GM23248 (cell line): Measurements from ENCODE around the gene BUB1B. TPM values are rescaled to one million over a fixed set of nuclear protein-coding genes. Genes with fewer than 3 reads are reported as not detected.

Experiments
- DNase-seq: peaks from one replicate; pipeline ENCODE4 v3.0.0-alpha.2; 2015
- H2AFZ ChIP-seq: fragments of 200-600 bp; sonication (generic); 2 replicates; pipeline ENCODE4 v1.6.1; 2016; ENCODE audit warnings: antibody characterized with exemption
- H3F3A ChIP-seq: fragments of 200-600 bp; sonication (generic); 2 replicates; pipeline ENCODE4 v1.6.1; 2016; ENCODE audit warnings: mild to moderate bottlenecking, antibody characterized with exemption, mixed run types; ENCODE audit not compliant: insufficient read depth
- H3K27ac ChIP-seq: fragments of 200-600 bp; sonication (generic); 2 replicates; pipeline ENCODE4 v1.5.1; 2016; ENCODE audit warnings: mild to moderate bottlenecking
- H3K27me3 ChIP-seq: fragments of 200-600 bp; sonication (generic); replicated peaks from 2 replicates; pipeline ENCODE4 v1.6.1; 2016; ENCODE audit warnings: mild to moderate bottlenecking; ENCODE audit not compliant: insufficient read depth
- H3K36me3 ChIP-seq: fragments of 200-600 bp; sonication (generic); 2 replicates; pipeline ENCODE4 v1.6.1; 2016; ENCODE audit warnings: low read depth, mild to moderate bottlenecking
- H3K4me1 ChIP-seq: fragments of 200-600 bp; sonication (generic); 2 replicates; pipeline ENCODE4 v1.6.1; 2016; ENCODE audit warnings: mild to moderate bottlenecking; ENCODE audit not compliant: insufficient read depth
- H3K4me2 ChIP-seq: fragments of 200-600 bp; sonication (generic); one replicate; pipeline ENCODE4 v1.6.1; 2016; ENCODE audit warnings: mild to moderate bottlenecking; ENCODE audit not compliant: unreplicated experiment
- H3K4me3 ChIP-seq: fragments of 200-600 bp; sonication (generic); 2 replicates; pipeline ENCODE4 v1.5.1; 2016; ENCODE audit warnings: mild to moderate bottlenecking
- H3K79me2 ChIP-seq: fragments of 200-600 bp; sonication (generic); 2 replicates; pipeline ENCODE4 v1.6.1; 2016; ENCODE audit warnings: mild to moderate bottlenecking; ENCODE audit not compliant: insufficient read depth
- H3K9ac ChIP-seq: fragments of 200-600 bp; sonication (generic); 2 replicates; pipeline ENCODE4 v1.6.1; 2016; ENCODE audit warnings: mild to moderate bottlenecking
- H3K9me2 ChIP-seq: fragments of 200-600 bp; sonication (generic); 2 replicates; pipeline ENCODE4 v1.6.1; 2016; ENCODE audit warnings: mixed run types, mild to moderate bottlenecking, moderate library complexity; ENCODE audit not compliant: insufficient read depth
- H3K9me3 ChIP-seq: fragments of 200-600 bp; sonication (generic); one replicate; pipeline ENCODE4 v1.6.1; 2017; ENCODE audit warnings: low read depth
- H4K20me1 ChIP-seq: fragments of 200-600 bp; sonication (generic); 2 replicates; pipeline ENCODE4 v1.6.0; 2016; ENCODE audit not compliant: insufficient read depth
- EZH2 ChIP-seq: fragments of 200-600 bp; sonication (generic); IDR thresholded peaks from 2 replicates; pipeline ENCODE4 v1.6.1; 2018; ENCODE audit warnings: antibody characterized with exemption, mild to moderate bottlenecking; ENCODE audit not compliant: insufficient read depth, poor library complexity, severe bottlenecking
- EZH2phosphoT487 ChIP-seq: fragments of 200-600 bp; sonication (generic); IDR thresholded peaks from 2 replicates; pipeline ENCODE4 v1.6.1; 2018; ENCODE audit warnings: antibody characterized with exemption, moderate library complexity, mild to moderate bottlenecking, low read depth; ENCODE audit not compliant: insufficient read depth
- WGBS, 2 experiments: methylation state at CpG; one replicate each; pipeline ENCODE4 v1.1.6; 2015 to 2017; ENCODE audit warnings: low lambda C conversion rate in 2 of 2, low coverage in 1 of 2; ENCODE audit errors: missing lambda C conversion rate in 2 of 2; 5-methylcytosine and 5-hydroxymethylcytosine counted together
- in situ Hi-C: fragments of 300-500 bp; cut with MboI; formaldehyde crosslinking; loops from 2 replicates; pipeline ENCODE4 v1.15.0; 2020
- polyA plus RNA-seq: library from polyadenylated mRNA; unstranded; fragments of >200 nt; fragmentation: Nextera tagmentation; extraction: Ambion mirVana; gene quantifications from 2 replicates; pipeline ENCODE4 v1.2.1, GENCODE V29; 2016
- total RNA-seq: library from RNA; depleted of rRNA; stranded (reverse); fragments of >200 nt; shearing (Covaris generic); gene quantifications from 2 replicates; pipeline ENCODE4 v1.2.3, GENCODE V29; 2014

Gene BUB1B
- total and polyA plus RNA-seq, 2 experiments from 2014 or later: 9.4 to 10.2 TPM

- no peak for DNase-seq
These were observed 87.3 kb downstream of the BUB1B start for GRCh38 chr15:40248006-40248783.

DNA sequence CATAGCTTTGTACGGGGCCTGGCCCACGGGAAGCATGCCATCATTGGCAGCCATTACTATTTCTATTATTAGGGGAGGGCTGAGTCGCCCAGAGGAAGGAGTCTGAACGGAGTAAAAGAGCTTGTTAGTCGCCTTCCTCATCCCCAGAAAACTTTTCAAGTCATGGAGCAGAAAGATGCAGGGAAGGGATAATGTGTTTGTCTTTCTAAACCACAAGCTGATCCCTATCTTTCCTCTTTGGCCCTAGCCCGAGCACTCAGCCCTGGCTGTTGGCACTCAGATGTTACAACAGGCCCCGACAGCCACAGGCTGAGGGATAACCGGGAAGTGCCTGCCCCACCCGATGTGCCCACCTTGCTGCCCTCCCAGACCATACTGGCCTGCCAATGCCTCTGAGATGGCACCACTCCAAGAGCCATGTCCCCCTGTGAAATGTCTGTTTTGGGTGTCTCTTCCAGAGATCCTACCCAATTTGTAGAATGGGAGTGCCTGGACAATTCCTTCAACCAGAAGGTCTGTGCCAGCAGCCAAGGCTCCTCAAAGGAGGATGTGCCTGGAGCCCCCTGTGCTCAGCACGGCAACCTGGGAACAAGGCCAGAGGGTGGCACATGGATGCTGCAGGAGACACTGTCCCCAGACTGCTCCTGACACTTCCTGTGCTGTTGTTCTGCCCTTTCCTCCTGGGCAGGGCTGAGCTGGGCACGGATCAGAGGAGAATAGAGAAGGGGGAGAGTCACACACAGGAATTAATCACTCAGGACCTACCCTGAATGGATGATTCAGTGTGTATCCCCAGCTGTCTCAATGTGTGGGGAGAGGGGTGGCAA is 88.8 kb downstream of the BUB1B start:
- no peak overlapping the region for H3K4me2 ChIP-seq
- peaks cover 15% of the 10 kb centered on the region; the same call in 1 of the 2 replicates for H3F3A ChIP-seq
- 46 to 55% methylated on average over 11 of the region's 11 CpGs for WGBS, 2 experiments
- no peaks in the 10 kb centered on the region for H3K79me2 ChIP-seq
- H4K20me1 ChIP-seq: no peaks in the 10 kb centered on the region
- peak; percentile 40 for DNase-seq
- no peaks in the 10 kb centered on the region for H3K36me3 ChIP-seq
- H3K9me3 ChIP-seq: no peaks in the 10 kb centered on the region
- H3K4me3 ChIP-seq: no peak overlapping the region
- no peak for TF ChIP-seq EZH2
- no peak for TF ChIP-seq EZH2phosphoT487
- H3K9ac ChIP-seq: no peak overlapping the region
- in situ Hi-C loops: no loop called here
- no peaks in the 10 kb centered on the region for H3K4me1 ChIP-seq
- H3K9me2 ChIP-seq: no peaks in the 10 kb centered on the region
- peaks cover 35% of the 10 kb centered on the region for H3K27me3 ChIP-seq
- H2AFZ ChIP-seq: no peak overlapping the region
- H3K27ac ChIP-seq: no peak overlapping the region

More at GRCh38 chr15:40248006-40248783, 87.3 kb downstream of the BUB1B start:
- Histone ChIP-seq H3K9me2 (no peaks in the 10 kb centered on the region), H3F3A (peaks cover 15% of the 10 kb centered on the region; the same call in 1 of the 2 replicates), H3K27me3 (peaks cover 20% of the 10 kb centered on the region), H3K36me3 (no peaks in the 10 kb centered on the region), H3K79me2 (no peaks in the 10 kb centered on the region), H3K9me3 (no peaks in the 10 kb centered on the region), H3K4me3 (no peak overlapping the region), H3K9ac (no peak overlapping the region), H3K27ac (no peak overlapping the region), H3K4me2 (no peak overlapping the region), H2AFZ (no peak overlapping the region), H3K4me1 (no peaks in the 10 kb centered on the region), H4K20me1 (no peaks in the 10 kb centered on the region)
- 78 to 83% methylated on average over 17 of the region's 17 CpGs for WGBS, 2 experiments
- in situ Hi-C loops: no loop called here
- no peak for TF ChIP-seq EZH2phosphoT487
- no peak for TF ChIP-seq EZH2

DNA sequence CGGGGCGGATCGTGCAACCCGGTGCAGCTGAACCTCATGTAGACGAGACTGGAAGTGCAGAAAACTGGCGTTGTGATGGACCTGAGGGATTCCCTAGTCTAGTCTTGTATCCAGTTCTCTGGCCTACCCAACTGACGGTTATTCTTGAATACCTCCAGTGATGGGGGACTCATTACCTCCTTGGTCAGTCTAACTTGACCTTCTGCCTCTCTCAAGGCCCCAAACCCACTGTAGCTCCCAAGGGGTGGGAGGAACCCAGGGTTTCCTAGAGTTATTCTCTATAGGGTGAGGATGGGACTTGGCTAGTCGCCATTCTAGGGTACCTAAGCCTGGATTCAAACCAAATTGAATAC is 89.4 kb downstream of the BUB1B start:
- no peak for DNase-seq
- H3F3A ChIP-seq: peaks cover 15% of the 10 kb centered on the region; the same call in 1 of the 2 replicates
- H3K9me3 ChIP-seq: no peaks in the 10 kb centered on the region
- peaks cover 40% of the 10 kb centered on the region for H3K27me3 ChIP-seq
- TF ChIP-seq EZH2phosphoT487 (no peak), EZH2 (no peak)
- no peaks in the 10 kb centered on the region for H3K9me2 ChIP-seq
- H3K4me1 ChIP-seq: no peaks in the 10 kb centered on the region
- no peaks in the 10 kb centered on the region for H3K79me2 ChIP-seq
- no peak overlapping the region for H3K9ac ChIP-seq
- no peak overlapping the region for H3K4me3 ChIP-seq
- no peaks in the 10 kb centered on the region for H4K20me1 ChIP-seq
- WGBS, 2 experiments: 79 to 89% methylated on average over 8 of the region's 8 CpGs
- H3K4me2 ChIP-seq: no peak overlapping the region
- H2AFZ ChIP-seq: no peak overlapping the region
- in situ Hi-C loops: no loop called here
- no peaks in the 10 kb centered on the region for H3K36me3 ChIP-seq
- no peak overlapping the region for H3K27ac ChIP-seq

DNA sequence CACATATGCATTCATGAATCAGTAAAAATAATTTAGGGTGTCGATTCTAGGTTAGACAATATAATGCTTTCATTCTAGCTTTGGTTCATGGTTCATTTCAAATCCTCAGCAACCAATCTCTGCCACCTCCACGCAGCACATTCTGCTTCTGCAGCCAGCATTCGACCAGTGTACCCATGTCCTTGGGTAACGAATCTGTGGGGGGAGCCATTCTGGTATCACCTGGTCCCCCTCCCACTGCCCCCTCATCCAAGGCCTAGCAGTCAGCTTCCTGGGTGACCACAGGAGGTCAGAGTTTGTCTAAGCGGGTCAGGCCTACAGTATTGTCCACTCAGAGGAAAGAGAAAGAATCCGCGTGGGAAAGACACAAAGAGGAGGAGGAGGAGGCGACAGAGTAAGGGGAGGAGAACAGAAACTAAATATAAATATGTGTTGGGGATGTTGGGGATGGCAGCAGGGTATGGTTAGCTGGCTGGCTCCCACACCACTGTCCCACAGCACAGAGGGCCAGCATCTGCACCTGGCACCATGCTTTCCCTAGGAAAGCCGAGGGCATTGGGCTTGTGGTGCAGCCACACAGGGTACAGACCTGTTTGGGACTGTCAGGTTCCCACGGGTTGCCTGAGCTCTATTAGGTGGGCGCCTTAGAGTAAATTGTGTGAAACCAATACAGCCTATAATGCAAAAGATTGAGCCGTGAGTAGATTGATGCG is 90.1 kb downstream of the BUB1B start:
- Histone ChIP-seq H3K9me2 (no peaks in the 10 kb centered on the region), H3K4me1 (no peaks in the 10 kb centered on the region), H3K79me2 (no peaks in the 10 kb centered on the region), H3K4me3 (no peak overlapping the region), H3K27ac (no peak overlapping the region), H3K4me2 (no peak overlapping the region), H4K20me1 (no peaks in the 10 kb centered on the region), H3F3A (peaks cover 15% of the 10 kb centered on the region; the same call in 1 of the 2 replicates), H3K36me3 (no peaks in the 10 kb centered on the region), H3K9ac (no peak overlapping the region), H3K9me3 (no peaks in the 10 kb centered on the region), H3K27me3 (peaks cover 40% of the 10 kb centered on the region), H2AFZ (no peak overlapping the region)
- 82 to 87% methylated on average over 13 of the region's 13 CpGs for WGBS, 2 experiments
- in situ Hi-C loops: no loop called here
- DNase-seq: no peak
- TF ChIP-seq EZH2phosphoT487 (no peak), EZH2 (no peak)
